ENCODE measurements around the gene B4GALNT2. TPM values are rescaled to one million over a fixed set of nuclear protein-coding genes. Genes with fewer than 3 reads are reported as not detected.
A peak's percentile ranks its signal among the peaks of the same experiment; 100 is the strongest.

Gene B4GALNT2
- total and polyA plus RNA-seq, 2 of the 8 experiments (the other 6 are each of a cell fraction or from before 2014, with no cell fraction given), result not detected

GRCh38 chr17:49106321-49107210 is 26.0 kb upstream of the B4GALNT2 start:
- Histone ChIP-seq H2AFZ (ENCODE audit: low read length) (no peak overlapping the region), H4K8ac (ENCODE audit: extremely low read depth, insufficient read depth, low read length) (no peak overlapping the region), H3K23ac (ENCODE audit: insufficient read length) (no peak overlapping the region), H2BK120ac (replicated peaks; ENCODE audit: low read depth, low read length) (no peak overlapping the region), H2BK5ac (ENCODE audit: low read depth, low read length) (no peak overlapping the region), H4K20me1 (replicated peaks in 1 of 2; ENCODE audit: control insufficient read depth in 1 of 2, insufficient read depth in 2 of 2, low read length in 2 of 2) (no peaks in the 10 kb centered on the region), H4K91ac (replicated peaks; ENCODE audit: insufficient read length, low read length) (no peak overlapping the region), H3K18ac (ENCODE audit: extremely low read depth, low read length) (no peak overlapping the region), H2BK12ac (ENCODE audit: low read depth, low read length) (no peak overlapping the region), H3K9me3 (ENCODE audit: insufficient read depth in 2 of 2, low read depth in 1 of 2, low read length in 1 of 2) (no peaks in the 10 kb centered on the region), H3K4me2 (ENCODE audit: insufficient read depth in 1 of 2, low read depth in 2 of 2, low read length in 2 of 2) (no peak overlapping the region), H2BK20ac (ENCODE audit: low read length) (no peak overlapping the region), H4K5ac (ENCODE audit: insufficient read length, low read depth, low read length) (no peak overlapping the region), H2AK5ac (ENCODE audit: low read depth, low read length) (no peak overlapping the region), H3K4me1 (replicated peaks in 1 of 4; ENCODE audit: control insufficient read depth in 3 of 4, insufficient read depth in 4 of 4, low read length in 3 of 4) (peaks cover 4 to 15% (median 7%) of the 10 kb centered on the region in 4 experiments), H3K23me2 (ENCODE audit: low read depth, low read length) (no peaks in the 10 kb centered on the region; the same call in 1 of the 2 replicates), H3K9ac (replicated peaks in 1 of 4; ENCODE audit: extremely low read depth in 1 of 4, low read depth in 3 of 4, low read length in 3 of 4) (no peak overlapping the region), H3K27me3 (replicated peaks in 1 of 4; ENCODE audit: control insufficient read depth in 3 of 4, extremely low read depth in 1 of 4, insufficient read depth in 3 of 4, low read length in 3 of 4) (no peaks in the 10 kb centered on the region; a peak in 1 of 7 replicates), H3K4me3 (ENCODE audit: extremely low read depth in 1 of 4, insufficient read depth in 2 of 4, low read depth in 3 of 4, low read length in 4 of 4) (no peak overlapping the region), H3K79me2 (ENCODE audit: control insufficient read depth in 1 of 2, insufficient read depth in 2 of 2, low read length in 2 of 2) (no peaks in the 10 kb centered on the region), H3K36me3 (ENCODE audit: control insufficient read depth in 2 of 4, insufficient read depth in 4 of 4, low read length in 3 of 4) (no peaks in the 10 kb centered on the region), H2BK15ac (ENCODE audit: low read length) (no peak overlapping the region), H3K14ac (ENCODE audit: insufficient read length) (no peak overlapping the region), H3K56ac (replicated peaks; ENCODE audit: insufficient read length, low read depth, low read length) (no peak overlapping the region), H3K79me1 (ENCODE audit: low read depth, low read length) (no peaks in the 10 kb centered on the region), H3K27ac (ENCODE audit: low read depth, low read length) (no peak overlapping the region), H3K4ac (replicated peaks; ENCODE audit: insufficient read length, low read depth, low read length) (no peak overlapping the region)
- DNase-seq (ENCODE audit: low read depth in 1 of 2, low spot score in 2 of 2), result no peak
- POLR2A ChIA-PET (ENCODE audit: partially characterized antibody), result interaction anchor here (1.8 kb wide), 1 partner anchor 13 kb away, joined by 4 read pairs; no protein-coding TSS in a partner anchor
- CTCF ChIA-PET (ENCODE audit: partially characterized antibody), result interaction anchor here (0.6 to 1.7 kb wide), 4 partner anchors 9 to 54 kb away, joined by 3 to 4 read pairs (median 3); no protein-coding TSS in a partner anchor
- no peak for TF ChIP-seq CTBP2 (IDR thresholded peaks at IDR 0.05; ENCODE audit: borderline replicate concordance, insufficient read depth, insufficient read length, low read length)
- peak; percentile 38; the same call in 1 of the 2 replicates for TF ChIP-seq TEAD4 (IDR thresholded peaks at IDR 0.05; ENCODE audit: low read depth, low read length)
- no peak for TF ChIP-seq CEBPB (IDR thresholded peaks at IDR 0.05; ENCODE audit: low read depth, low read length)
- WGBS, 2 experiments (ENCODE audit: extremely low coverage in 1 of 2, insufficient coverage in 1 of 2, insufficient read length in 1 of 2, insufficient replicate concordance in 2 of 2, low coverage in 1 of 2, low lambda C conversion rate in 2 of 2, missing lambda C conversion rate in 1 of 2), result 87% methylated on average over 5 of the region's 5 CpGs; no CpG with 5 or more reads in 1 of the 2 experiments
- FAIRE-seq, result no peak
